ENCODE data around the gene WNT3.

Gene WNT3

DNA sequence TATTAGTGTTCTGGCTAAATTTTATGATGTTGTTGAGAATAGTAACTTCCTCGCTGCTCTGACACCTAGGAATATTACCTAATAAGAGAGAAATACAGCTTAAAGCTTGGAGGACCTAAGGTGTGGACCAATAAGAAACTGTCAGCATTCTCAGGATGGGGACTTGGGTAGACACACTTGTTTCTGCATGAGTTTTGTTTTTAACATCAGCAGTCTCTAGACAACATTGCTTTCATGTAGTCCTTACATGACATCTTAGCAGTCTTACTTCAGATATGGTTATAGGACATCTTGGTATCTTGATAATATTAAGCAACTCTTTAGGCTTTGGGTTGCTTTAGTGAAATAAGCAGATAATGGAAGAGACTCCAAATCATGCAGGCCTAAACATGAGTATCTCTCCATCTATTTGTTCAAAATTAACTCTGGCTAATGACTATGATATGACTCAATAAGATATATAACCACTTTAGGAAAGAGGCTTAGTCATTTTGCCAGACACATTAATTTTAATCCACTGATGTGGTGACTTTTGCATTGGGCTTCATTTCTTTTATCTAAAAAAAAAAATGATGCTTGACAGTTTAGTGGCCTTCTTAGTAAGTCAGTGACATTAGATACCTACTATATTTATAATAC lies 84.5 kb downstream of the WNT3 start:
- ChIA-PET POLR2A (no interaction called here), CTCF (no interaction called here)
- no peak for TF ChIP-seq CTCF (IDR thresholded peaks at IDR 0.05; ENCODE audit: insufficient read depth, low read length, missing control alignments)
- DNase-seq (ENCODE audit: low read depth, low spot score), result no peak
- H3K4me3 ChIP-seq (ENCODE audit: low read depth, low read length), result no peak overlapping the region

GRCh38 chr17:46732754-46733398 lies 85.6 kb downstream of the WNT3 start:
- no peak overlapping the region for H3K4me3 ChIP-seq (ENCODE audit: low read depth, low read length)
- no peak for DNase-seq (ENCODE audit: low read depth, low spot score)
- TF ChIP-seq CTCF (IDR thresholded peaks at IDR 0.05; ENCODE audit: insufficient read depth, low read length, missing control alignments), result no peak
- POLR2A ChIA-PET, result interaction anchor here (0.6 kb wide), 1 partner anchor 210 kb away, joined by 3 read pairs; no protein-coding TSS in a partner anchor
- CTCF ChIA-PET, result interaction anchor here (1.0 to 1.9 kb wide), 4 partner anchors 9 to 103 kb away, joined by 3 to 4 read pairs (median 3); no protein-coding TSS in a partner anchor

- ChIA-PET POLR2A (no interaction called here), CTCF (interaction anchor here (1.0 to 1.9 kb wide), 4 partner anchors 9 to 103 kb away, joined by 3 to 4 read pairs (median 3); no protein-coding TSS in a partner anchor)
- H3K4me3 ChIP-seq (ENCODE audit: low read depth, low read length), result no peak overlapping the region
- no peak for TF ChIP-seq CTCF (IDR thresholded peaks at IDR 0.05; ENCODE audit: insufficient read depth, low read length, missing control alignments)
- DNase-seq (ENCODE audit: low read depth, low spot score), result no peak
Measured at GRCh38 chr17:46732160-46732559, 86.3 kb downstream of the WNT3 start.

- TF ChIP-seq CTCF (IDR thresholded peaks at IDR 0.05; ENCODE audit: insufficient read depth, low read length, missing control alignments), result no peak
- no peak overlapping the region for H3K4me3 ChIP-seq (ENCODE audit: low read depth, low read length)
- no peak for DNase-seq (ENCODE audit: low read depth, low spot score)
- POLR2A ChIA-PET, result interaction anchor here (0.6 kb wide), 1 partner anchor 1149 kb away, joined by 3 read pairs; no protein-coding TSS in a partner anchor
- CTCF ChIA-PET, result no interaction called here
Measured at GRCh38 chr17:46730679-46731078, 87.8 kb downstream of the WNT3 start.

- no peak overlapping the region for H3K4me3 ChIP-seq (ENCODE audit: low read depth, low read length)
- no peak for TF ChIP-seq CTCF (IDR thresholded peaks at IDR 0.05; ENCODE audit: insufficient read depth, low read length, missing control alignments)
- ChIA-PET CTCF (no interaction called here), POLR2A (no interaction called here)
- no peak for DNase-seq (ENCODE audit: low read depth, low spot score)
Measured at GRCh38 chr17:46730026-46730425, 88.5 kb downstream of the WNT3 start.

DNA sequence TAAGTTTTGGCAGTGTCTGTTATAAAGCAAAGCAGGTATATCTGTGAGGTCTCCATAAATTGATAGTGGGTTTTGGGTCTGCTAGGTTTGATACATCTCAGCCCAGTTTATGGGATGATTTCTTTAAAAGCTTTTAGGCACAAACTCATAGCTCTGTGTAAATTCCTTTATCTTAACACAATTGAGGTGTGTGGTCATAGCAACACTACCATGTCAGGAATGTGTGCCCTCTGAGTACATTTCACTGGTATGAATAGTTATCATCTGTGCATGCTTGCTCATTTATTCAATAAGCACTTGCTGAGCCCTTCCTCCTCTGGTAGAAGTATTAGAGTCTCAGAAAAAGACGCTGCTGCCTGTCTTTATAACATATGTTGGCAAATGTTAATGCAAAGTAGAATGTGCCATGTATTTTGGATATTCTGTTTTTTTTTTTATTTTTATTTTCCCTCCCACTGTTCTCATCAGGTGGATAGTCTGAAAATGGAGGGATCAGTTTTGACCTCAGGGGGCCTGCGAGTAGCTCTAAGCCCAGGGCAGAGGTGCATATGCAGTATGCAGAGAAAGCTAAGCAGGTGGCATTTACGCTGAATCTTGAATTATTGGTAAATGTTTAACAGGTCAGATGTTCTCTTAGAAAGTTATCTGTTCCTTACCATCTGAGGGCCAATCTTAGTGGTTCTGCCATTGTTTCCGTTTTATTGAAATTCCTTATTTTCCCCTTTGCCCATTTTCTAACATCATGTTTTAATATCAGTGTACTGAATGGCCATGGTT lies 90.7 kb downstream of the WNT3 start:
- CTCF ChIA-PET, result interaction anchor here (0.7 to 1.6 kb wide), 4 partner anchors 12 to 212 kb away, joined by 3 to 4 read pairs (median 3); no protein-coding TSS in a partner anchor
- H3K4me3 ChIP-seq (ENCODE audit: low read depth, low read length), result no peak overlapping the region
- DNase-seq (ENCODE audit: low read depth, low spot score), result peak; percentile 65
- POLR2A ChIA-PET, result no interaction called here
- TF ChIP-seq CTCF (IDR thresholded peaks at IDR 0.05; ENCODE audit: insufficient read depth, low read length, missing control alignments), result no peak
